Inferior parietal cortex (tissue), 1 donor: ENCODE results near the gene MAML2.

ENCODE experiments used
- DNase-seq: peaks from one replicate; pipeline ENCODE4 v3.0.0-alpha.2; 2016; ENCODE audit errors: extremely low spot score

The MAML2 gene

GRCh38 chr11:96126917-96127595 is 215.9 kb downstream of the MAML2 start:
- no peak for DNase-seq

GRCh38 chr11:96125400-96125799 is 217.6 kb downstream of the MAML2 start:
- no peak for DNase-seq

- no peak for DNase-seq
Observed at GRCh38 chr11:96124155-96124554, 218.8 kb downstream of the MAML2 start.

GRCh38 chr11:96123301-96123700 is 219.7 kb downstream of the MAML2 start:
- no peak for DNase-seq

- DNase-seq: no peak
Observed at GRCh38 chr11:96122601-96123074, 220.4 kb downstream of the MAML2 start.

DNA sequence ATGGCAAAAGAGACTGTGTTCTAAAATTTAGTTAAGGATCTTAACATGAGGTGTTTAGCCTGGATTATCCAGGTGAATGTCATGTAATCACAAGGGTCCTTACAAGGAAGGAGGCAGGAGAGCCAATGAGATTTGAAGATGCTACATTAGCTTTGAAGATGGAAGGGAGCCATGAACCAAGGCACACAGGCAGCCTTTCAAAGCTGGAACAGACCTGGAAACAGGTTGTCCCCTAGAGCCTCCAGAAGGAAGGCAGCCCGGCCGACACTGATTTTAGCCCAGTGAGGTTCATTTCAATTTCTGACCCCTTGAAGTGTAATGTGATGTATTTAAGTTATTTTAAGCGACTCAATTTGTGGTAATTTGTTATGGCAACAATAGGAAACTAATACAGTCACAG is 223.8 kb downstream of the MAML2 start:
- no peak for DNase-seq

DNA sequence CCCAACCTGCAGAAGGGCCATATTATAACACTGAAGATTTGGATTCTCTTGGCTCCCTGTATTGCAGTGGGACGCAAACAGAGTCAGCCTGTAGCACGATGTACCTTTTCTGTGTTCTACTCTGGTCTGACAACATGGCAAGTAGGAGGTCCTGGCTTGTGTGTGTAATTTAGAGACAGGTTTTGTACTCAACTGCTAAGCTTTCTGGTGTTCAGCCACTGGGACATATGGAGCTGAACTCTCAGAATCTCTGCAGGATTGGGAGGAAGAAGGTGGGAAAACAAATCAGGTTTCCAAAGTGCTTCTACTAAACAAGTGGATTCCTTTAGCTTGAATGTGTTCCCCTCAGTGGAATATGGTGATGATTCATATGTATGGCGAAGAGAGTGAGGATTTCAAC is 226.6 kb downstream of the MAML2 start:
- no peak for DNase-seq

DNA sequence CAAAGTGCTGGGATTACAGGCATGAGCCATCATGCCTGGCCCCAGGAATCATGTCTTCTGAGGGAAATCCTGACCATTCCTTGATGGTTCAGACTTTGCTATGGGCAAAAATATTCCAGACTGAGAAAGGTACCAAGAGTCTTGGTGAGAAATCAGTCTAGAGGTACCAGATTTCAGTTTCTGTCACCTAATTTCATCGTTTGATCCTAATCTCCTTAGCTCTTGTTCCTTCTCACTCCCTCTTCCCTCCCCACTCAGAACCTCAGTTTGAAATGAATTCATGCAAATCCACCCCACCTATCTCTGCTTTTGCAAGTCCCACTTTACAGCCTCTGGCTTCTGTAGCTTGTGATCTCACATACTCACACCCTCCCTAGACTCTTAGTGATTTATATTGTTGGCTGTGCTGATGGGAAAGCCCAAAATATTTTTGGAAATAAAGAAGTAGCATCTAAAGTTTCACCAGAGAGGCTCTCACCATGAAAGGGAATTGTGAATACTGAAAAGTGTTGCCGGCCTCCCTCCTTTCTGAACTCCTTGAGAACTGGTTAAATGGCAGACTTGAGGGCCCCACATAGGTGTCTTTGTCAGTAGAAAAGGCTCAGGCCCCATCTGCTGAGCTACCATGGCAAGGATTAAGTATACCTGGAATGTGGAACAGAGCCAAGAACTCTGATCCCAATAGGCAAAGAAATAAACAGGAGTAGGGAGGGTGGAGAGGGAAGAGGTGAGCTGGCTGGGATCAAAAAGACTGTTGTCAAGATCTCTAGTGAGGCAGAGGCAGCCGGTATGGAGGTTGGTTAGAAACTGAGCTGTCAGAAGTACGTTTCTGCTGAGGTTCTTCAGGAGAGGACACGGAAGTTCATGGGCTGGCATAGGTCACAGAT is 228.6 kb downstream of the MAML2 start:
- DNase-seq: peak; percentile 30

DNA sequence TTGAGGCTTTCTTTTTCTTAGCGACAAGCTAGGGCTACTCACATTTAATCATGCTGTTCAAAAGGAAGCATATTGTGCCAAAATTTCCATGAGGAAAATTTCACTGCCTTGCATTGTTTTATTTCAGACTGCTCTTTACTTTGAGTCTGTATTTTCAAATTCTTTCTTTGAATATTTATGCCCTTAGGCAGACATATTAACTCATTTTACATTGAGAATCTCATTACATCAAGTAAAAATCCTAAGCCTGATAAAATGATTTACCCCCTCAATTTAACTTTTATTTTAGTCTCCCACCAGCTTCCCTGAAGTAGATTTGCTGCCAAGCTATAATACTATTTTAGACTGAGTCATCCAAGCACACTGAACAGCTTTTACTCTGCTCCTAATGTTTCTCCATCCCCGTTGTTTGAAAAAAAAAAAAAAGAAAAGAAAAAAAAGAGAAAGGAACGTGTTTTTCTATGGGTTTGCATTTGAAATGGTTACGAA is 229.8 kb downstream of the MAML2 start:
- peak; percentile 22 for DNase-seq

- no peak for DNase-seq
Observed at GRCh38 chr11:96112192-96113128, 230.5 kb downstream of the MAML2 start.

GRCh38 chr11:96111308-96111707 is 231.7 kb downstream of the MAML2 start:
- DNase-seq: no peak

DNA sequence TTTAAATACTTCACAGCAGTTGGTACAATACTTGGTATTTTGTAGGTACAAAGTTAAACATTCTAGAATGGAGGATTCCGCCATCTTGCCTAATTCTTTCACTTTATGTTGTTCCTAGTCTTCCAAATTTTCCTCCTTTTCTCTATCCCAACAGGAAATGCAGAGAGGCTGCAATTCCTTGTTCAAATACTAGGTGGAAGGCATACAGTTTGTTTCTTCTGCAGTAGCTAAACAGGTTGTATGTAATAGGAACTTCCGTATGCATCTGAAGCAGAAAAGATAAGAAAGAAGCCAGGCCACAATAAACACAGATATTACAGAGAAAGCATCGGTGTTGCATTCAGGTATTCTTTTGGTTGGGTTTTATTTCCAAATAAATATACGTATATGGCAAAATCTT is 232.7 kb downstream of the MAML2 start:
- no peak for DNase-seq

GRCh38 chr11:96109331-96110030 is 233.5 kb downstream of the MAML2 start:
- DNase-seq: no peak

DNA sequence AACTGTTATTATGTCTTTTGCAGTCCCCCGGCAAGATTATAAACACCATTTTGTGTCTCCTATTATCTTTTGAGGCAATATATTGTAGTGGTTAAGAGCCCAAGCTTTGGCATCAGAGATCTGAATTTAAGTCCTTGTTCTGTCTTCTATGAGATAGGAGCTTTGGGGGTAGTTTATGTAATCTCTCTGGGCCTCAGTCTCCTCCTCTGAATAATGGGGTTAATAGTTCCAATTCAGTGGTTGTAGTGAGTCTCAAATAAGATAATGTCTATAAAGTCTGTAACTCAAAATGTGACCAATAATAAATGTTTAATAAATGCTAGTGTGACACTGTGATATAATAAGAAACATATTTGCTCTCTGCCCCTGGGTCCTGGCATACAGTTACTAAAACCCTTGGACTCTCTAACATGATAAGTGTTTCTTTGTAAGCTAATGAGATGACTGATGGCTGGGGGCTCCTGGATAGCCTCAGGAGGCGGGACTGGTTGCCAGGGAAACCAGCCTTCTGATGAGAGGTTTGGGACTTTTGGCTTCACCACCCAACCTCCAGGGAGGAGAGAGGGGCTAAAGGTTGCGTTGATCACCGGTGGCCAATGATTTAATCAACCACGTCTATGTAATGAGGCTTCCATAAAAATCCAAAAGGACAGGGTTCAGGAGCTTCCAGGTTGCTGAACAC is 235.7 kb downstream of the MAML2 start:
- DNase-seq: no peak

DNA sequence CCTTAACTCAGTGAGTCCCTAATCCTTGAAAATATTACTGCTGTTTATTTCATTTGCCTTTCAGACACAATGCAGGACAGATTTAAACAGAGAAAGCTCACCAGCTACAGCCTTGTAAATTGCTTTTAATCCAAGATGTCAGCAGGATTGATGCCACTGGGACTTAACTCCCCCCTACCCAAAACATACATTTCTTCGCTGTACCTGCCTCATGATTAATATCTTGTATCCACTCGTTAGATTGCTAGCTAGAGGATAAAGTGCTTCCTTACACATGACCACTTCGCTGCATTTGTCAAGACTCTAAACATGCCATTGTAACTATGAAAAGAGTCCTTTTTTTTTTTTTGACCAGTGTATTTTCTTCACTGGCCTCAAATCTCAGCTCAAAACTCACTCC is 236.3 kb downstream of the MAML2 start:
- no peak for DNase-seq

- DNase-seq: no peak
Observed at GRCh38 chr11:96105944-96106343, 237.1 kb downstream of the MAML2 start.

- no peak for DNase-seq
Observed at GRCh38 chr11:96105197-96105895, 237.6 kb downstream of the MAML2 start.

DNA sequence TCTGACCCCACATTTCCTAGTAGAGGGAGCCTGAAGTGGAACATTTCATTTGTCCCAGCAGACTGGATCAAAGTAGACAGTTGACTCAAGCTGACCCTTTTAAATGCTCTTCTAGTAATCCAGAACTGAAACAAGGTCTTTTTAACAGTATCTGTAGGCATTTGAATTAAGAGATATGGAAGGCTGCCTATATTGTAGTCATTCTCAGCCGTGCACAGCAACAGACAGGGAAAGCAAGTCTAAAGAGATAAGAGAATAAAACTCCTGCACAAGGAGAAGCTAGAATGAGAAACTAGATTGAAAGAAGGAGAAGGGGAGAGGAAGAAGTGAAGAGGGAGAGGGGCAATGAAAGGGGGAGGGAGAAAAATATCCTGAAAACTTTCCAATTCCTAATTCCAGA is 238.5 kb downstream of the MAML2 start:
- no peak for DNase-seq

DNA sequence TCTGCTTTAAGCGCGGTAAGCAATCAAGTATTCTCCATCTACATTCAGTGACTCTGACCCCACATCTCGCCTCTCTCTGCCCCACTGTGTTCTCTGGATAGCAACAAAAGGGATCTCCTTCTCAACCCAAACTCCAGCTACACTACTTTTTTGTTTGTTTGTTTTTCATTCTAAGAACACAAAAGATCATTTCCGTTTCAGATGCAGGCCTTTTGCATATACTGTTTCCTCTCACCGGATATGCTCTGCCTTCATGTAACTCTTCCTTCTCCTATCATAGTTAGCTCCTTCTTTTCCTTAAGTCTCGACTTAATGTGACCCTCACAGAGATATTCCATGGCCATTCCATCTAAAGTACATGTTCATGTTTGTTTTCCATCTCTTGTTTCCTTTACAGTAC is 239.3 kb downstream of the MAML2 start:
- no peak for DNase-seq

DNA sequence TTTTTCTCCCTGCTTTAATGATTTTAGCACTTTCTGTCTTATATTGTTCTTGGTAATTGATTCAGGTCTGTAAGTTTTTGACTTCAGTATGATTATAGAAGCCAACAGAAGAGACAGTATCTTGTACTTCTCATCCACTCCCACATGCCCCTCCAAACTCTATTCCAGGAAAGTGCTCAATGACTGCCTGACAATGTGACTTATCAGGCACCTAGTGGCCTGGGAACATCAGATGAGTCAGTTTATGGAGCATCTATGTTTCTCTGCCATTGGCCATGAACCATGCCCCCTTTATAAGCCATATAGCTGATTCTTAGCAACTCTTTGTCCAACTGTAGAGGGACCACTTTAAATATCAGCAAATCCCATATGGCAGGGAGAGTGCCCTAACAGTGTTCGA is 239.9 kb downstream of the MAML2 start:
- DNase-seq: no peak
